HCT116 (cell line): ENCODE data around the gene PLCB3. TPM values are rescaled to one million over a fixed set of nuclear protein-coding genes. Genes with fewer than 3 reads are reported as not detected.

ENCODE experiments used
- ATAC-seq: fragments of 200-7000 bp; cut with Tn5 transposase; 2 replicates; pipeline ENCODE4 v1.9.1; 2020; ENCODE audit warnings: mild to moderate bottlenecking, moderate library complexity
- BruUV-seq: library from RNA; stranded (reverse); fragments of 400-500 nt; replicated peaks from 2 replicates; lab custom pipeline; 2021; lab: Mats Ljungman, UMichigan
- CTCF ChIA-PET: fragments of 300-600 bp; sonication (Branson Sonifier 250); formaldehyde crosslinking; loops from one replicate; lab custom pipeline; 2021; ENCODE audit warnings: antibody characterized with exemption; lab: Charles Lee
- POLR2A ChIA-PET: fragments of 300-600, 350-600 bp; sonication (Branson Sonifier 250); formaldehyde crosslinking; loops from one replicate; lab custom pipeline; 2021; ENCODE audit warnings: antibody characterized with exemption; lab: Charles Lee
- RAD21 ChIA-PET, 2 experiments: fragments of 300-600 bp; sonication (Branson Sonifier 250); formaldehyde crosslinking; loops; one replicate each; lab custom pipeline; 2023; ENCODE audit warnings: low total read pairs in 2 of 2; ENCODE audit not compliant: uncharacterized antibody in 2 of 2, unreplicated experiment in 2 of 2, low non-redundant PET in 1 of 2; lab: Charles Lee
- DNase-seq: peaks from one replicate; pipeline ENCODE4 v3.0.0-alpha.2; 2010; ENCODE audit warnings: low read depth, low spot score
- H2AFZ ChIP-seq: fragments of 200-600 bp; shearing (Covaris generic), sonication (generic); 2 replicates; pipeline ENCODE4 v1.6.1; 2017; ENCODE audit warnings: low read depth, mixed run types, mixed read lengths, antibody characterized with exemption, low read length; ENCODE audit not compliant: poor library complexity, severe bottlenecking
- H3K27ac ChIP-seq: 2 replicates; pipeline ENCODE4 v1.5.1; 2012; ENCODE audit warnings: low read depth, low read length
- H3K27me3 ChIP-seq: fragments of 200-600 bp; sonication (generic); 2 replicates; pipeline ENCODE4 v1.6.1; 2016; ENCODE audit warnings: mixed run types, low read length, mixed read lengths; ENCODE audit not compliant: insufficient read depth
- H3K36me3 ChIP-seq, 2 experiments: fragments of 200-500 bp in 1 of 2; fragments of 200-600 bp in 1 of 2; sonication (Bioruptor generic) in 1 of 2; sonication (generic) in 1 of 2; 2 replicates each; pipeline versions ENCODE4 v1.5.1 to v1.6.1; 2014 to 2016; ENCODE audit warnings: low read length in 2 of 2, inconsistent platforms in 1 of 2, mixed read lengths in 1 of 2, mixed run types in 1 of 2; ENCODE audit not compliant: insufficient read depth in 2 of 2, control insufficient read depth in 1 of 2
- H3K4me1 ChIP-seq, 2 experiments: fragments of 200-600 bp in 1 of 2; sonication (generic) in 1 of 2; 2 replicates each; pipeline versions ENCODE4 v1.5.1 to v1.6.1; 2012 to 2017; ENCODE audit warnings: low read length in 2 of 2, inconsistent platforms in 1 of 2, mild to moderate bottlenecking in 1 of 2, mixed read lengths in 1 of 2, mixed run types in 1 of 2, moderate library complexity in 1 of 2; ENCODE audit not compliant: insufficient read depth in 2 of 2, control insufficient read depth in 1 of 2
- H3K4me2 ChIP-seq: fragments of 200-600 bp; sonication (generic); 2 replicates; pipeline ENCODE4 v1.6.1; 2017; ENCODE audit warnings: mixed run types, low read length, mixed read lengths
- H3K4me3 ChIP-seq, 2 experiments: fragments of 200-600 bp in 1 of 2; sonication (generic) in 1 of 2; replicated peaks in 1 of 2; 2 replicates each; pipeline ENCODE4 v1.5.1; 2011 to 2016; ENCODE audit warnings: low read length in 2 of 2, control low read depth in 1 of 2, low read depth in 1 of 2, mild to moderate bottlenecking in 1 of 2, mixed read lengths in 1 of 2, mixed run types in 1 of 2
- H3K79me2 ChIP-seq: fragments of 200-600 bp; sonication (generic); 2 replicates; pipeline ENCODE4 v1.6.1; 2017; ENCODE audit warnings: mild to moderate bottlenecking, mixed run types, low read length, moderate library complexity, mixed read lengths; ENCODE audit not compliant: insufficient read depth
- H3K9ac ChIP-seq: fragments of 200-600 bp; sonication (generic); 2 replicates; pipeline ENCODE4 v1.6.1; 2016; ENCODE audit warnings: low read length, mixed read lengths
- H3K9me2 ChIP-seq: fragments of 200-600 bp; sonication (generic), shearing (Covaris generic); 2 replicates; pipeline ENCODE4 v1.6.1; 2017; ENCODE audit warnings: mixed run types, mild to moderate bottlenecking, moderate library complexity; ENCODE audit not compliant: insufficient read depth
- H3K9me3 ChIP-seq, 2 experiments: fragments of 200-500 bp in 1 of 2; fragments of 200-600 bp in 1 of 2; sonication (Bioruptor generic) in 1 of 2; sonication (generic) in 1 of 2; 2 replicates each; pipeline ENCODE4 v1.6.1; 2014 to 2017; ENCODE audit warnings: low read length in 2 of 2, mixed read lengths in 2 of 2, inconsistent platforms in 1 of 2, low read depth in 1 of 2, mild to moderate bottlenecking in 1 of 2, mixed run types in 1 of 2, moderate library complexity in 1 of 2; ENCODE audit not compliant: control insufficient read depth in 1 of 2, insufficient read depth in 1 of 2
- H4K20me1 ChIP-seq: fragments of 200-600 bp; sonication (generic), shearing (Covaris generic); 2 replicates; pipeline ENCODE4 v1.6.1; 2017; ENCODE audit warnings: mixed run types, mild to moderate bottlenecking, moderate library complexity; ENCODE audit not compliant: insufficient read depth
- CEBPB ChIP-seq: IDR thresholded peaks from 2 replicates; pipeline ENCODE4 v1.6.1; 2012; ENCODE audit warnings: low read depth
- POLR2A ChIP-seq: IDR thresholded peaks from 2 replicates; pipeline ENCODE4 v1.7.0; 2011; ENCODE audit warnings: borderline replicate concordance; ENCODE audit not compliant: insufficient read depth, insufficient read length; ENCODE audit errors: extremely low read depth
- RAD21 ChIP-seq: IDR thresholded peaks from 2 replicates; pipeline ENCODE4 v1.6.1; 2012; ENCODE audit warnings: low read depth, mild to moderate bottlenecking
- SP1 ChIP-seq: IDR thresholded peaks from 2 replicates; pipeline ENCODE4 v1.6.1; 2012; ENCODE audit warnings: low read depth
- ZFX ChIP-seq: fragments of 450-650 bp; IDR thresholded peaks from 2 replicates; pipeline ENCODE4 v1.6.1; 2017
- ZNF274 ChIP-seq: fragments of 200-500 bp; sonication (Bioruptor generic); IDR thresholded peaks from 2 replicates; pipeline ENCODE4 v1.6.1; 2014; ENCODE audit warnings: mild to moderate bottlenecking, low read depth, low read length, inconsistent platforms
- intact Hi-C: fragments of 100-400 bp; cut with micrococcal nuclease; formaldehyde crosslinking; loops from 2 replicates; pipeline ENCODE4 v1.10.0; 2022
- total RNA-seq: library from RNA; stranded (reverse); gene quantifications from one replicate; pipeline ENCODE4 v1.2.1, GENCODE V29; 2021; ENCODE audit not compliant: unreplicated experiment
- TF ChIP-seq, protein P1 (sequence below): IDR thresholded peaks from 2 replicates; pipeline ENCODE4 v1.6.1; 2012; ENCODE audit warnings: low read depth

The PLCB3 gene
- total RNA-seq, 1 experiment from 2014 or later: 106 TPM

DNA sequence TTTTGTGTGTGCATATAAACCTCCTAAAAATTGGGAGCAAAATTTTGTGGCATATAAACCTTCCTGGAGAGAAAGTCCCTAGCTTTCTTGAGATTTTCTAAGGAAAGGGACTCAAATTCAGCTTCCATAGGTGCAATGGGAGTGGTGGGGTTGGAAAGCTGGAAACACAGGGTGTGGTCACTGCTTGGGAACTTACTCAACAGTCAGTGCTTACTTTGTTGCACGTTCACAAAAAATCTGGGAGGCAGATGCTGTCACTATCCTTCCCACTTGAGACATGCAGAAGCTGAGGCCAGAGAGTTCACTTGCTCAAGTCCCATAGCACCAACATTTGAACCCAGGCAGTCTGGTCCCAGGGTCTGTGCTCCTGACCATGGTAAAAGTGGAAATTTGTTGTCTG lies 44.9 kb downstream of the PLCB3 start:
- H3K9me3 ChIP-seq: no peaks in the 10 kb centered on the region
- POLR2A ChIA-PET: no interaction called here
- H3K27ac ChIP-seq: no peak overlapping the region
- peak overlapping the region; percentile 17; the same call in 1 of the 2 replicates for H3K4me2 ChIP-seq
- no peak overlapping the region for H3K9ac ChIP-seq
- RAD21 ChIA-PET: no interaction called here
- no peaks in the 10 kb centered on the region for H3K9me2 ChIP-seq
- H3K79me2 ChIP-seq: no peaks in the 10 kb centered on the region
- ATAC-seq (no peak), DNase-seq (no peak)
- no peak overlapping the region for H3K4me3 ChIP-seq
- no peak overlapping the region for H2AFZ ChIP-seq
- H3K36me3 ChIP-seq: no peaks in the 10 kb centered on the region
- no peaks in the 10 kb centered on the region for H3K27me3 ChIP-seq
- CTCF ChIA-PET: interaction anchor here (1.1 kb wide), 1 partner anchor 8 kb away, joined by 3 read pairs; no protein-coding TSS in a partner anchor
- H3K4me1 ChIP-seq: peaks cover 0 to 18% of the 10 kb centered on the region in 2 experiments; a peak in 2 of 4 replicates
- H4K20me1 ChIP-seq: no peaks in the 10 kb centered on the region
- intact Hi-C loops: no loop called here
- TF ChIP-seq RAD21 (no peak), ZFX (no peak), POLR2A (no peak), SP1 (no peak), ZNF274 (no peak), CEBPB (no peak)
- TF ChIP-seq, protein P1, sequence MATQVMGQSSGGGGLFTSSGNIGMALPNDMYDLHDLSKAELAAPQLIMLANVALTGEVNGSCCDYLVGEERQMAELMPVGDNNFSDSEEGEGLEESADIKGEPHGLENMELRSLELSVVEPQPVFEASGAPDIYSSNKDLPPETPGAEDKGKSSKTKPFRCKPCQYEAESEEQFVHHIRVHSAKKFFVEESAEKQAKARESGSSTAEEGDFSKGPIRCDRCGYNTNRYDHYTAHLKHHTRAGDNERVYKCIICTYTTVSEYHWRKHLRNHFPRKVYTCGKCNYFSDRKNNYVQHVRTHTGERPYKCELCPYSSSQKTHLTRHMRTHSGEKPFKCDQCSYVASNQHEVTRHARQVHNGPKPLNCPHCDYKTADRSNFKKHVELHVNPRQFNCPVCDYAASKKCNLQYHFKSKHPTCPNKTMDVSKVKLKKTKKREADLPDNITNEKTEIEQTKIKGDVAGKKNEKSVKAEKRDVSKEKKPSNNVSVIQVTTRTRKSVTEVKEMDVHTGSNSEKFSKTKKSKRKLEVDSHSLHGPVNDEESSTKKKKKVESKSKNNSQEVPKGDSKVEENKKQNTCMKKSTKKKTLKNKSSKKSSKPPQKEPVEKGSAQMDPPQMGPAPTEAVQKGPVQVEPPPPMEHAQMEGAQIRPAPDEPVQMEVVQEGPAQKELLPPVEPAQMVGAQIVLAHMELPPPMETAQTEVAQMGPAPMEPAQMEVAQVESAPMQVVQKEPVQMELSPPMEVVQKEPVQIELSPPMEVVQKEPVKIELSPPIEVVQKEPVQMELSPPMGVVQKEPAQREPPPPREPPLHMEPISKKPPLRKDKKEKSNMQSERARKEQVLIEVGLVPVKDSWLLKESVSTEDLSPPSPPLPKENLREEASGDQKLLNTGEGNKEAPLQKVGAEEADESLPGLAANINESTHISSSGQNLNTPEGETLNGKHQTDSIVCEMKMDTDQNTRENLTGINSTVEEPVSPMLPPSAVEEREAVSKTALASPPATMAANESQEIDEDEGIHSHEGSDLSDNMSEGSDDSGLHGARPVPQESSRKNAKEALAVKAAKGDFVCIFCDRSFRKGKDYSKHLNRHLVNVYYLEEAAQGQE: no peak
- BruUV-seq: no TSS peak
